HG03045 (cell line): ENCODE measurements around the gene NARS2.
"Not testable (repeated sequence)": the region's sequence is repeated elsewhere in the genome, so short reads cannot be mapped to it uniquely, and the experiment has no call there.

Experiments used
- ATAC-seq: cut with Tn5 transposase; IDR thresholded peaks from one replicate; pipeline ENCODE4 v1.9.1; 2021; ENCODE audit warnings: mild to moderate bottlenecking, moderate library complexity; ENCODE audit not compliant: unreplicated experiment

Gene NARS2

GRCh38 chr11:78547931-78548705 lies 26.5 kb downstream of the NARS2 start:
- no peak for ATAC-seq

- no peak for ATAC-seq
These were observed 32.7 kb downstream of the NARS2 start for GRCh38 chr11:78542007-78542406.

GRCh38 chr11:78541537-78541936 lies 33.1 kb downstream of the NARS2 start:
- no peak for ATAC-seq

- ATAC-seq, result no peak
These were observed 34.4 kb downstream of the NARS2 start for GRCh38 chr11:78540256-78540655.

- ATAC-seq, result no peak
These were observed 35.2 kb downstream of the NARS2 start for GRCh38 chr11:78539506-78539905.

GRCh38 chr11:78536933-78537332 lies 37.7 kb downstream of the NARS2 start:
- no peak for ATAC-seq

GRCh38 chr11:78535920-78536319 lies 38.7 kb downstream of the NARS2 start:
- no peak for ATAC-seq

- no peak for ATAC-seq
These were observed 39.6 kb downstream of the NARS2 start for GRCh38 chr11:78535027-78535426.

- peak; percentile 49 for ATAC-seq
These were observed 41.3 kb downstream of the NARS2 start for GRCh38 chr11:78533399-78533798.

- ATAC-seq, result peak; percentile 24
These were observed 41.7 kb downstream of the NARS2 start for GRCh38 chr11:78532991-78533390.

GRCh38 chr11:78526497-78527146 lies 48.0 kb downstream of the NARS2 start:
- no peak for ATAC-seq

GRCh38 chr11:78525720-78526119 lies 48.9 kb downstream of the NARS2 start:
- ATAC-seq, result no peak

- no peak for ATAC-seq
These were observed 54.4 kb downstream of the NARS2 start for GRCh38 chr11:78520230-78520629.

- no peak for ATAC-seq
These were observed 58.4 kb downstream of the NARS2 start for GRCh38 chr11:78516281-78516680.

GRCh38 chr11:78514922-78515502 lies 59.7 kb downstream of the NARS2 start:
- no peak for ATAC-seq

GRCh38 chr11:78513085-78513484 lies 61.6 kb downstream of the NARS2 start:
- not testable (repeated sequence) for ATAC-seq

GRCh38 chr11:78510597-78510996 lies 64.1 kb downstream of the NARS2 start:
- ATAC-seq, result no peak

- ATAC-seq, result no peak
These were observed 64.6 kb downstream of the NARS2 start for GRCh38 chr11:78510025-78510596.

- ATAC-seq, result no peak
These were observed 70.0 kb downstream of the NARS2 start for GRCh38 chr11:78504708-78505107.

GRCh38 chr11:78504181-78504580 lies 70.5 kb downstream of the NARS2 start:
- no peak for ATAC-seq

- no peak for ATAC-seq
These were observed 74.7 kb downstream of the NARS2 start for GRCh38 chr11:78499971-78500370.

- no peak for ATAC-seq
These were observed 77.4 kb downstream of the NARS2 start for GRCh38 chr11:78497293-78497692.
